Stimulated activated CD4-positive, alpha-beta T cell treated with anti-CD3 and anti-CD28 coated beads, Interleukin-4, amount 100 ng/mL, for 24 hours (primary cell): ENCODE data around the gene SAMD10.
A peak's percentile ranks its signal among the peaks of the same experiment; 100 is the strongest.
"Not testable (repeated sequence)": the region's sequence is repeated elsewhere in the genome, so short reads cannot be mapped to it uniquely, and the experiment has no call there.

ENCODE experiments used
- DNase-seq: peaks from one replicate; pipeline ENCODE4 v3.0.0-alpha.2; 2020

Gene SAMD10

GRCh38 chr20:64000906-64001305 is 21.5 kb upstream of the SAMD10 start:
- no peak for DNase-seq

- DNase-seq = no peak
Measured at GRCh38 chr20:63982937-63983336, 3.5 kb upstream of the SAMD10 start.

- peak; percentile 96 for DNase-seq
Measured at GRCh38 chr20:63980806-63981728, 1.6 kb upstream of the SAMD10 start, which contains the start of gene PRPF6. TSS of gene PRPF6 (plus strand) at chr20:63981132. CDS start at chr20:63981246, 114 bp downstream.

- DNase-seq = peak; percentile 51
Measured at GRCh38 chr20:63980317-63980805, 919 bp upstream of the SAMD10 start.

GRCh38 chr20:63979229-63979556 is 249 bp downstream of the SAMD10 start:
- no peak for DNase-seq

GRCh38 chr20:63978319-63979228 is 868 bp downstream of the SAMD10 start:
- peak; percentile 62 for DNase-seq

- DNase-seq = peak; percentile 68
Measured at GRCh38 chr20:63977739-63978276, 1.6 kb downstream of the SAMD10 start.

GRCh38 chr20:63976980-63977738 is 2.3 kb downstream of the SAMD10 start:
- no peak for DNase-seq

GRCh38 chr20:63976511-63976910 is 2.9 kb downstream of the SAMD10 start:
- not testable (repeated sequence) for DNase-seq

GRCh38 chr20:63974402-63975200 is 4.8 kb downstream of the SAMD10 start:
- no peak for DNase-seq

- peak; percentile 78 for DNase-seq
Measured at GRCh38 chr20:63973636-63974401, 5.6 kb downstream of the SAMD10 start.

- DNase-seq = no peak
Measured at GRCh38 chr20:63973160-63973479, 6.3 kb downstream of the SAMD10 start.

GRCh38 chr20:63972312-63973159 is 6.9 kb downstream of the SAMD10 start:
- no peak for DNase-seq

GRCh38 chr20:63971960-63972311 is 7.5 kb downstream of the SAMD10 start:
- not testable (repeated sequence) for DNase-seq

GRCh38 chr20:63970714-63971431 is 8.6 kb downstream of the SAMD10 start:
- no peak for DNase-seq

- DNase-seq = peak; percentile 63
Measured at GRCh38 chr20:63969838-63970713, 9.4 kb downstream of the SAMD10 start, which contains the start of gene ZNF512B. TSS of gene ZNF512B (minus strand) at chr20:63969930. CDS start at chr20:63967950, 1,980 bp downstream.

GRCh38 chr20:63968928-63969760 is 10.3 kb downstream of the SAMD10 start:
- DNase-seq = peak; percentile 40
